Activated CD4-positive, alpha-beta T cell treated with anti-CD3 and anti-CD28 coated beads, Interleukin-10, Interleukin-2, amounts not matched to agents 100 ng/mL and 50 ng/mL, durations not matched to agents 16 hours and 8 hours (primary cell): Measurements from ENCODE around the gene LRRC61.

Experiments used
- DNase-seq: peaks from one replicate; pipeline ENCODE4 v3.0.0-alpha.2; 2020

Gene LRRC61

DNA sequence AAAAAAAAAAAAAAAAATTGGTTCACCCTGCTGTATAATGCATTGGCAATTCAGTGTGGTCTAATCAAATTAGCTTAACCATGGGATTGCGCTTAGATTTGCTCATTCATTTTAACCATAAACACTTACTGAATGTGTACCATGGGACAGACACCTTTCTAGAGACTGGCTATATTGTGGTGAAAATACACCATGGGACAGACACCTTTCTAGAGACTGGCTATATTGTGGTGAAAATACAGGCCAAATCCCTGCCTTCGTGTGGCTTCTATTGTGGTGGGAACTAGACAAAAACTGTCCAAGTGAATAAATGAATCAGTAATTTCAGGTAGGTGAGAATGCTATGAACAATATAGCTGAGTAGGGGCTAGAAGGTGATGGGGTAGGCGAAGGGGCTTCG lies 35.3 kb downstream of the LRRC61 start:
- no peak for DNase-seq

DNA sequence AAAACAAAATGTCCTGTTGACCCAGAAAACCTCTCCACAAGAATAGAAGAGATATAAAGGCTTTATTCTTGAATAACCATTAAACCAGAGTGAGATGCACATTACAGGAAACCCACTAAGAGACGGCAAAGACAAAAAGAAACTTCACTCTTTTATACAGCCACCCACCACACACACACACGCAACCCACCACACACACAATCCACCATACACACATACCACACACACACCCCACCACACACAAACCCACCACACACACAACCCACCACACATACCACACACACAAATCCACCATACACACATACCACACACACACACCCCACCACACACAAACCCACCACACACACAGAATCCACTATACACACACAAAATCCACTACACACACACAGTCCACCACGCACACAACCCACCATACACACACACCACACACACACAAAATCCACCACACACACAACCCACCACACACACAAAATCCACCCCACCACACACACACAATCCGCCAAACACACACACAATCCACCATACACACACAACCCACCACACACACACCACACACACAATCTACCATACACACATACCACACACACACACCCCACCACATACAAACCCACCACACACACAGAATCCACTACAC lies 36.0 kb downstream of the LRRC61 start:
- no peak for DNase-seq

DNA sequence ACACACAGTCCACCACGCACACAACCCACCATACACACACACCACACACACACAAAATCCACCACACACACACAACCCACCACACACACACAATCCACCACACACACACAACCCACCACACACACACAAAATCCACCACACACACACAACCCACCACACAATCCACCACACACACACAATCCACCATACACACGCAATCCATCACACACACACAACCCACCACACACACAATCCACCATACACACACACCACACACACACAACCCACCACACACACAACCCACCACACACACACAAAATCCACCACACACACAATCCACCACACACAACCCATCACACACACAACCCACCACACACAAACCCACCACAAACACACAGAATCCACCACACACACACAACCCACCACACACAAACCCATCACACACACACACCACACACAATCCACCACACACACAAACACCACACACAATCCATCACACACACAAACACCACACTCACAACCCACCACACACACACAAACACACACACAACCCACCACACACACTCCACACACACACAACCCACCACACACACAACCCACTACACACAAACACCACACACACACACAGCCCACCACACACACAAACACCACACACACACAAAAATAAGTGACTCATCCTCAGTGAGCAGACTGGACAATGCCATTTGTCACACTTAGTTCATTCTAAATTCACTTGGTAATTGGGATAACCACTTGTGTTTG lies 36.6 kb downstream of the LRRC61 start:
- no peak for DNase-seq

DNA sequence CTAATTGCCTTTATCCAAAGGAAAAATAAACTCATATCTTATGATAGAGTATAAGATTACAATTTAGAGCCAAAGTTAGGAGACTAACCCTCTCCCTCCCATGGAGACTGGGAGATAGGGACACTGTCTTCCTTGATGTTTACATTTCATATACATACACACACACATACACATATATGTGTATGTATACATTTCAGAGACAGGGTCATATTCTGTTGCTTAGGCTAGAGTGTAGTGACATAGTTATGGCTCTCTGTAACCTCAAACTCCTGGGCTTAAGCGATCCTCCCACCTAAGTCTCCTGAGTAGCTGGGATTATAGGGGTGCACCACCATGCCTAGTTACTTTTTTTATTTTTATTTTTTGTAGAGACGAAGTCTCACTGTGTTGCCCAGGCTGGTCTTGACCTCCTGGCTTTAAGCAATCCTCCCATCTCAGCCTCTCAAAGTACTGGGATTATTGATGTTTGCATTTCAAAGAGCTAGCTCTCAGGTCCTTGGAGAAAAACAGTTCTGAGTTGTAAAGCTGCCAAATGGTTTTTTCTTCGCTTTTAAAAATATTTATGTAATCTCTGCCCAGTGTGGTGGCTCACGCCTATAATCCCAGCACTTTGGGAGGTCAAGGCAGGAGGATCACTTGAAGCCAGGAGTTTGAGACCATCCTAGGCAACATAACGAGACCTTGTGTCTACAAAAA lies 37.4 kb downstream of the LRRC61 start:
- DNase-seq = no peak

DNA sequence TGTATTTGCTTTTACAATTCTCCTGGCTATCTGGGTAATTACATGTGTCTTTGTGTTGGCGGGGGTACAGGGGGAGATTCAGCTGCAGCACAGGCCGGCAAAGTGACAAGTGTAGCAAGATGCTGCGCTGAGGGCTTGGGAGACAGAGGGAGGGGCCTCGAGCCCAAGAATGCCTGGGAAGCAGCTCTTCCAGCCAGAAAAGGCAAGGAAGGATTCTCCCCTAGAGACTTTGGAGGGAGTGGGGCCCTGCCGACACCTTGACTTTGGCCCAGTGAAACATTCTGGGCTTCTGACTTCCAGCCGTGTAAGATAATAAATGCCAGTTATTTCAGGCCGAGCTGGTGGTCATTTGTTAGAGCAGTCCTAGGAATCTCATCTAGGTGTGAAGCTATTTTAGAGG lies 38.2 kb downstream of the LRRC61 start:
- no peak for DNase-seq

DNA sequence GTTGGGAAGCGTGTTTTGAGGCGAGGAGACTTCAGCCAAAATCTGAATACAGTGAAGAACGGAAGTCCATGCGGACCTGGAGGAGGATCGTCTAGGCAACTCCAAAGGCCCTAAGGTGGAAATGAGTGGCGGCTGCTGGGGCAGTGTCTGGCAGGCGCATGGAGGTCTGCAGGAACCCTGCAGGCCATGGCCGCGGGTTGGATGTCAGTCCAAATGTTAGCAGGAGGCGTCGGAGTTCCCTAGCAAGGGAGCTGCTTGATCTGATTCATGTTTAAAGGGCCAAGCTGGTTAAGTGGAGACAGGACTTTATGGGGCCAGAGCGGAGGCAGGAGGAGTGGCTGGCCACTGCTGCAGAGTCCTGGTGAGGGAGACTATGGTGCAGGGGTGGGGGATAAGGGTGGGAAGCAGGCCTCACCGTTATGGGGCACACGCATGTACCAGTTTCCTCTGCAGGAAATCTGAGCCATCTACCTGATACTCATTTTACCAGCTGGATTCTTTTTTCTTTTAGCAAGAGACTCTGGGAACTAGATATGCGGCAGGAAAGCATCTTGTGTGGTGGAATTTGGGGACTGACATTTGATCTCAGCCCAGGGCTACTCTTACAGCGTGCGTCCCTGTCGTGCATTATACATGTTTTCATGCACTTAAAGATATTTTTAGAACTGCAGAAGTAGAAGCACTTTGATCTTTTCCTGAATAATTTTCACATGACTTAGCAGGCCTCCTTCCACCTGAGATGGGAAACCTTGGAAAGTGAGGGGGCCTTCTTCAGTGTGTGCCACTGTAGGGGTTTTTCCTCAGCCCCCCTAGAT lies 38.9 kb downstream of the LRRC61 start:
- DNase-seq = no peak

DNA sequence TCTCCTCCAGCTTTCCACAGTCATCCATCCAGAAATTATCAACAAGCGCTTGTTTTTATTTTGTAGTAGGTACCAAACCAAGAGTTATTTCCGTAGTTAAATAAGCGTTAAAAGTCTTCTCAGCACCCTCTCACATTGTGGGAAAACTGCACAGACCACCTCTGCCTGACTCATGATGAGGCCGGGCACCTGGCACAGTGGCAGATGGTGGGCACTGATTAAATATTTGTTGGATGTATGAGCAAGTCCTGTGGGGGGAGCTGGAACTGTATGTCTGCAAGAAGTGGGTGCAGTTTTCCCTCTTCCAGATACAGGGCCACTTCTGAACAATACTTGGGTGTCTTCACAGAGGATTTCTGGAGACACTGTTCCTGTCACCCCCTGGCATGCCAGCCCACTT lies 40.2 kb downstream of the LRRC61 start:
- no peak for DNase-seq

DNA sequence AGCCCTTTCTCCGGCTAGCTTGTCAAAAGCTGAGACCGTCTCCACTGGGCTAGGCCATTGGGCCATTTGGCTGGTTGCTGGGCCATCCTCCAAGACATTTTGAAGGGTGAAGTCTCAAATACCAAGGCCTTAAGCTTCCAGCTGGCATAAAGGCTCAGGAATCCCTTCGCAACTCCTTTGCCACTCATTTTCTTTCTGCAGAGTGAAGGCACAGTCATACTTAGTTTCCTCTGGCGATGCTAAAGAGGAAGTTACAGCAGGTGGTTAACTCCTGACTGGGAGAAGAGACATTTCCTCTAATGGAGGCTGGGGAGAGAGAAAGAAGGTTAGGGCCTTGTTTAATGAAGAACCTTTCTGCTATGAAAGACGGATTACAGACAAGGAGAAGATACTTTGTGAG lies 40.7 kb downstream of the LRRC61 start:
- peak; percentile 44 for DNase-seq

DNA sequence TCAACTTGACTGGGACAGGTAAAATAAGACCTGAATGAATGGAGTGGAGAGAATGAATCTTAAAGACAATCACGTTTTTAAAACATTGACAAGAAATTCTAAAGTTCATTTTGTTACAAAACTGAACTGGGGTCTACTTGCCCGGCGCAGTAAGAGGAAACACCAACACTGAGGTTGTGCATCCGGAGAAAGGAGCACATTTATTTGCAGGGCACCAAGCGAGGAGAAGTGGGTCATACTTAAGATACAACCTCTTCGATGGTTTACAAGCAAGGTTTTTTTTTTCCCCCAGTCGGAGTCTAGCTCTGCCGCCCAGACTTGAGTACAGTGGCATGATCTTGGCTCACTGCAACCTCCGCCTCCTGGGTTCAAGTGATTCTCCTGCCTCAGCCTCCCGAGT lies 42.0 kb downstream of the LRRC61 start:
- DNase-seq = no peak

DNA sequence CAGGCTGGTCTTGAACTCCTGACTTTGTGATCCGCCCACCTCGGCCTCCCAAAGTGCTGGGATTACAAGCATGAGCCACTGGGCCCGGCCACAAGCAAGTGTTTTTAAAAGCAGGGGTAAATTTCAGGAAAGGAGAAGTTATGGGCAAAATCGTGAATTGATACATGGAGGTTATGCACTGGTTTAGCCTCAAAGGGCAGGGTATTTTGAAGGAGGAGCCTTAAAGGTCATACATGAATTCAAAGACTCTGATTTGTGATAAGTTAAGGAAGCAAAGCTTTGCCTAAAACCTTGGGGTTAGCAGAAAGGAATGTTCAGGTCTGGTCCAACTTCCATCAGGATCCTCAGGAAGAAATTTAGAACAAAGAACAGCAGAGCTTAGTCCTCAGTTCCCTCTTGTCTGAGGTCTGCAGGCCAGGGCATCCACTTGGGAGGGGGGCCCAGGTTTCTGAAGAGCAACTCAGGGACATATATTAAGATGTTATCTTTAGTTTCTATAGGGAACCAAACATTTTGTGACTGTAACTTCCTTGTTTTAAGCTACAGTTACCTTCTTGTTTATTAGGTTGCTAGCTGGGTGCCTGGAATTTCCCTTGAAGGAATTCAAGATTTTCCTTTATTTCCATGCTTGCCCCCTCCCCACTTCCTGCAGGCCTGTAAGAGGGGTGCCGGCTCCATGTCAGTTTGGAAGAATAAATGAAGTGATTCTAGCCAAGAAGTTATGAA lies 42.7 kb downstream of the LRRC61 start:
- DNase-seq = no peak

DNA sequence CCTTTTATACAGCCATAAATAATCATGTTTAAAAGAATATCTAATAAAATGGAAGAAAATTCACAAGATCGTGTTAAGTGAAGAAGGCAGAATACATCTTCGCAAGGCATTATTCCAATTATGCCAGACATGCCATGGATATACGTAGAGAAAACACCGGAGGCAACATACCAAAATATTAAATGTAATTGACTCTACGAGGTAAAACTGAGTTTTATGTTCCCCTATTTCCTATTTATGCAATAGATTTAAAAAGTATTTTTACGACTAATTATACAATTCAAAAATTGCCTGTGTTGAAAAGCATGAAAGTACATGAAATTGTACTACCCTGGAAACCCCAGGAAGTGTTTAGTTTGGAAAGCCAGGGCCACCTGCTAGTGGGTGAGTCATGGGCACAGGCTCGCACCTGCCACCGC lies 44.5 kb downstream of the LRRC61 start:
- DNase-seq = no peak

DNA sequence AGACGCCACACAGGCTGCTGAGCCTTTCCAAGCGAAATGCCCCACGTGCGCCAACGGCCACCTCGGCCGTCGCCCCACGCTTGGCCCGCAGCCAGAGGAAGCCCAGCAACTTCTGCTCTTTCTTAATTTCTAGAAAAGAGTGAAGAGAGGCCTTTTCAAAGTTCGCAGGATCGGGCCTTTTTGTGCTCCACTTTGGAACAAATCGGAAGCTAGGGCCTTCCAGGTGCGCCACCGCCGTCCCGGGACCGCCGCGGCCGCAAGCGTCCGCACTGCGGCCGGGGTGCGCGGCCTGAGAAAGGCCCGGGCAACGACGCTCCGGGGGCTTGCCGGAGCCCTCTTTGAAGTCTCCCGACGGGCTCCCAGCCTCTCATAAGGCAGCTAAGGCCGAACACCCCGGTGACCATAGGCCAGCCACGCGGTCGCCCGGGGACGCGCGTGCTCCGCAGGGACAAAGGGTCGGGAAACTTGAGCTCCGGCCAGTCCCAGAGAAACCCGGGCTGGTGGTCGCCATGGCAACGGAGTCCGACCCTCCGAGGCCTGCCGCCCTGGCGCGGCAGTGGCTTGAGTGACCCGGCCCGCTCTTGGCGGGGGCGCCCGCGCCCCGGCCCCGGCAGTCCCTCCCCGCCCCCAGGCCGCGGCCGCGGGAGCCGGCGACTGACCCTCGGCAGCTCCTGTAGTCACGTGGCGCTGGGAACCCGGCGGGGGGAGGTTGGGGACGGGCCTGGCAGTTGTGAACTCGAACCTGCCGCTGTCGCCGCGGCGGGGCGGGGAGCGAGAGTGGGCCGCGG lies 45.1 kb downstream of the LRRC61 start, which contains the start of gene REPIN1:
Gene REPIN1, plus strand, starts transcription at position 727 of the 788 bp plus-strand sequence. CDS start 890 bp downstream, outside the sequence.
- peak; percentile 87 for DNase-seq

DNA sequence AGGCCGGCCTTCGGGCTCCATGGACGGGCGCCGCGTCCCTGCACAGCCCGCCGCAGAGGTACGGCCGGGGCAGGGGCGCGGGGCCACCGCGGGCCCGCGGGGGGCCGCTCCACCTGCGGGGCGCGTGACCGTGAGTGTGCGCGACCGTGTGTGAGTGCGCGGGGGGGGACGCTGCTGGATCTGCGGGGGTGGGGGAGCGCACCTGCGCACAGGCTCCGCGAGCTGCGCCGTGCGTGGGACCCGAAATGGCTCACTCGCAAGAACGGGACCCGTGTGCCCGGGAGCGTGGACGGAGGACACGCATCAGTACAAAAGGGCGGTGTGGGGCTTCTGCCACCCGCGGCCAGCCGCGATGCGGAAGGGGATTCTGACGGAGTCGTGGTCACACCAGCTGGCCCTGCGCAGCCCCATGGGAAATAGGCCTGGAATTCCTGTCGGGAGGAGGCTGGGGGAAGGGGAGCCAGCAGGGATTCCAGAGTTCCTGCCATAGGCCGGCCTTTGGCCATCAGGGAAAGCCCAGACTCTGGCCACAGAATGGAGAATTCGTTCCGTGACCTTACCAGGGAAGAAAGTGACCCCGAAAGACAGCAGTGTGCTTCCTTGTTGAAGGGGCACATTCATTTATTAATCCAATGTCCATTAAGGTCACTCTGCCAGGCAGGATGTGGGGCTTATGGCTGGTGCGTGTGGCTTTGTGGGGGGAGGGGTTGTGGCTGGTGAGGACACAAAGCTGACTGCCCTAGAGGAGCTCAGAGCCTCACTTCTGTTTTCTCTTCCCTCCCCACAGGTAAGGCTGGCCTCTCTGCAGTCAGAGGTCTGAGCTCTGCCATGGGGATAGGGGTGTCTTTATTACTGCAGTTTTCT lies 46.0 kb downstream of the LRRC61 start:
- DNase-seq = peak; percentile 51

DNA sequence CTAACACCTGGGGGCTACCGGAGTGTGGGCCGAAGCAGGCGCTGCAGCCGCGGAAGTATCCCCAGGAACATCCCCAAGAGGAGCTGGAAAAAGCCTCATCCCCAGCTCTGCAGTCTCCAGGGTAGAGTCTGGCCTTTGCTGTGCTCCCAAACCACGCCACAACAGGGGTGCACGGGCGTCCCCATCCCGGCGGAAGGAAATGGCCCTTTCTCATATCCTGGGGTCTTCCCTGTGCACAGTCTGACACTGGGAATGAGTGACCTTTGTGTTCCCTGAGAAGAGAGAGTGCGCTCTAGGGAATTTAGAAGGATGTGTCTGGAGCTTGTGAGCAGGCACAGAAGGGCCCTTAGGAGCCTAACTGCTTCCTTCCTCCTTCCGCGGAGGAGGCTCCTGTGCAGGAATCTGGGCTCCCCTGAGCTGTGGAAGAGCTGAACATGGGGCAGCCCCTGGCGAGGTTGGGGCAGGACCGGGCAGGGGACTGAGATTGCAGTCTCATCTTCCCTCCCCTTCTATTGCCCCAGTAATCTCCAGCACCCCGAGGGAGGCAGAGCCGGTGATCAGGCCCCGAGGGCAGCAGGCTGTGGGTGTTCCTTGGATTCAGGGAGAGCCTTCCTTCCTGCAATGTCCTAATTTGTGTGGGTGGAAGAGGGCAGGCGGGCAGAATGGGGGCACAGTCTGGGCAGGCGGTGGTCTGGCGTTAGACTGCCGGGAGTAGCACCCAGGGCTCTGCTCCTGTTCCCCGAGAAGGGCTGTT lies 46.8 kb downstream of the LRRC61 start:
- no peak for DNase-seq

DNA sequence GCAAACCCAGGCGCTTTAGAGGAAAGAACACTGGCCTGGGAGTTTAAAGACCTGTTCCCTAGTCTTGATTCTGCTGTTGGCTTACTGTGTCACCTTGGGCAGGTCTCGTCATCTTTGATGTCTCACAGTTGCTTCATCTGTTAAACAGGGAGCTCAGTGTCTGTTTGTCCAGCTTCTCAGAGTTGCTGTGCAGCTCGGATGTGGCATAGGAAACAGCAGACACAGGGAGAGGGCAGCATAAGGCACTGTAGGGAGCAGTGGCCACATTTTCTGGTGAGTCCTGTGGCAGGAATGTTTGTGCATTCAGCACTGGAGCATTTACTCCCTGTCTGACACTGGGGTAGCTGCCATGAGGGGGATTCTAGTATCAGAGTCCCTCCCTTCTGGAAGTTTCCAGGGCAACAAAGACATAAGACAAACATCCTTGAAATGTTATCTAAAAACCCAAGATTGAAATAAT lies 47.5 kb downstream of the LRRC61 start:
- no peak for DNase-seq

DNA sequence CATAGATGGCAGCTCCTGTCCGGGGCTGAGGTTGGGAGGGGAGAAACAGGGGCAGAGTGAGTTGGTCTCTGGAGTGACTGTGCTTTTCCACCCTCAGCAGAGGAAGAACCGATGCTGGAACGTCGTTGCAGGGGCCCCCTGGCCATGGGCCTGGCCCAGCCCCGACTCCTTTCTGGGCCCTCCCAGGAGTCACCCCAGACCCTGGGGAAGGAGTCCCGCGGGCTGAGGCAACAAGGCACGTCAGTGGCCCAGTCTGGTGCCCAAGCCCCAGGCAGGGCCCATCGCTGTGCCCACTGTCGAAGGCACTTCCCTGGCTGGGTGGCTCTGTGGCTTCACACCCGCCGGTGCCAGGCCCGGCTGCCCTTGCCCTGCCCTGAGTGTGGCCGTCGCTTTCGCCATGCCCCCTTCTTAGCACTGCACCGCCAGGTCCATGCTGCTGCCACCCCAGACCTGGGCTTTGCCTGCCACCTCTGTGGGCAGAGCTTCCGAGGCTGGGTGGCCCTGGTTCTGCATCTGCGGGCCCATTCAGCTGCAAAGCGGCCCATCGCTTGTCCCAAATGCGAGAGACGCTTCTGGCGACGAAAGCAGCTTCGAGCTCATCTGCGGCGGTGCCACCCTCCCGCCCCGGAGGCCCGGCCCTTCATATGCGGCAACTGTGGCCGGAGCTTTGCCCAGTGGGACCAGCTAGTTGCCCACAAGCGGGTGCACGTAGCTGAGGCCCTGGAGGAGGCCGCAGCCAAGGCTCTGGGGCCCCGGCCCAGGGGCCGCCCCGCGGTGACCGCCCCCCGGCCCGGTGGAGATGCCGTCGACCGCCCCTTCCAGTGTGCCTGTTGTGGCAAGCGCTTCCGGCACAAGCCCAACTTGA lies 48.2 kb downstream of the LRRC61 start:
- no peak for DNase-seq

DNA sequence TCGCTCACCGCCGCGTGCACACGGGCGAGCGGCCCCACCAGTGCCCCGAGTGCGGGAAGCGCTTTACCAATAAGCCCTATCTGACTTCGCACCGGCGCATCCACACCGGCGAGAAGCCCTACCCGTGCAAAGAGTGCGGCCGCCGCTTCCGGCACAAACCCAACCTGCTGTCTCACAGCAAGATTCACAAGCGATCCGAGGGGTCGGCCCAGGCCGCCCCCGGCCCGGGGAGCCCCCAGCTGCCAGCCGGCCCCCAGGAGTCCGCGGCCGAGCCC lies 48.8 kb downstream of the LRRC61 start:
- no peak for DNase-seq

DNA sequence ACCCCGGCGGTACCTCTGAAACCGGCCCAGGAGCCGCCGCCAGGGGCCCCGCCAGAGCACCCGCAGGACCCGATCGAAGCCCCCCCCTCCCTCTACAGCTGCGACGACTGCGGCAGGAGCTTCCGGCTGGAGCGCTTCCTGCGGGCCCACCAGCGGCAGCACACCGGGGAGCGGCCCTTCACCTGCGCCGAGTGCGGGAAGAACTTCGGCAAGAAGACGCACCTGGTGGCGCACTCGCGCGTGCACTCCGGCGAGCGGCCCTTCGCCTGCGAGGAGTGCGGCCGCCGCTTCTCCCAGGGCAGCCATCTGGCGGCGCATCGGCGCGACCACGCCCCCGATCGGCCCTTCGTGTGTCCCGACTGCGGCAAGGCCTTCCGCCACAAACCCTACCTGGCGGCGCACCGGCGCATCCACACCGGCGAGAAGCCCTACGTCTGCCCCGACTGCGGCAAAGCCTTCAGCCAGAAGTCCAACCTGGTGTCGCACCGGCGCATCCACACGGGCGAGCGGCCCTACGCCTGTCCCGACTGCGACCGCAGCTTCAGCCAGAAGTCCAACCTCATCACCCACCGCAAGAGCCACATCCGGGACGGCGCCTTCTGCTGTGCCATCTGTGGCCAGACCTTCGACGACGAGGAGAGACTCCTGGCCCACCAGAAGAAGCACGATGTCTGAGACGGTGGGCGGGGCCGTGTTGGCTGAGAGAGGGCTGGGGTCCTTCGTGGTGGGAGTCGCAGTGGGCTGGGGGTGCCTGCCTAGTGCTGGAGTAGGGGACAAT lies 49.3 kb downstream of the LRRC61 start:
- DNase-seq = no peak
